HG02973 (cell line): ENCODE results near the gene BUD23.

Source experiments
- ATAC-seq: cut with Tn5 transposase; IDR thresholded peaks from one replicate; pipeline ENCODE4 v1.9.1; 2021; ENCODE audit warnings: moderate library complexity; ENCODE audit not compliant: unreplicated experiment

Gene BUD23

GRCh38 chr7:73738612-73739386 lies 55.4 kb downstream of the BUD23 start, which contains the start of gene ABHD11:
TSS of gene ABHD11 (minus strand) at chr7:73738802. CDS start at chr7:73738770, 32 bp downstream.
- peak; percentile 81 for ATAC-seq

GRCh38 chr7:73739387-73739767 lies 56.0 kb downstream of the BUD23 start:
- ATAC-seq, result no peak

GRCh38 chr7:73740212-73740611 lies 56.8 kb downstream of the BUD23 start:
- no peak for ATAC-seq

GRCh38 chr7:73740771-73741170 lies 57.4 kb downstream of the BUD23 start:
- ATAC-seq, result no peak

- no peak for ATAC-seq
Observed at GRCh38 chr7:73741600-73741999, 58.2 kb downstream of the BUD23 start.

GRCh38 chr7:73742338-73742752 lies 58.9 kb downstream of the BUD23 start:
- no peak for ATAC-seq

- ATAC-seq, result no peak
Observed at GRCh38 chr7:73742753-73743641, 59.6 kb downstream of the BUD23 start.

- no peak for ATAC-seq
Observed at GRCh38 chr7:73746378-73746777, 63.0 kb downstream of the BUD23 start.
